GM23248 (cell line): ENCODE measurements around the gene SMTNL2. TPM values are rescaled to one million over a fixed set of nuclear protein-coding genes. Genes with fewer than 3 reads are reported as not detected.

Experiments used
- DNase-seq: peaks from one replicate; pipeline ENCODE4 v3.0.0-alpha.2; 2015
- H2AFZ ChIP-seq: fragments of 200-600 bp; sonication (generic); 2 replicates; pipeline ENCODE4 v1.6.1; 2016; ENCODE audit warnings: antibody characterized with exemption
- H3F3A ChIP-seq: fragments of 200-600 bp; sonication (generic); 2 replicates; pipeline ENCODE4 v1.6.1; 2016; ENCODE audit warnings: mild to moderate bottlenecking, antibody characterized with exemption, mixed run types; ENCODE audit not compliant: insufficient read depth
- H3K27ac ChIP-seq: fragments of 200-600 bp; sonication (generic); 2 replicates; pipeline ENCODE4 v1.5.1; 2016; ENCODE audit warnings: mild to moderate bottlenecking
- H3K27me3 ChIP-seq: fragments of 200-600 bp; sonication (generic); replicated peaks from 2 replicates; pipeline ENCODE4 v1.6.1; 2016; ENCODE audit warnings: mild to moderate bottlenecking; ENCODE audit not compliant: insufficient read depth
- H3K36me3 ChIP-seq: fragments of 200-600 bp; sonication (generic); 2 replicates; pipeline ENCODE4 v1.6.1; 2016; ENCODE audit warnings: low read depth, mild to moderate bottlenecking
- H3K4me1 ChIP-seq: fragments of 200-600 bp; sonication (generic); 2 replicates; pipeline ENCODE4 v1.6.1; 2016; ENCODE audit warnings: mild to moderate bottlenecking; ENCODE audit not compliant: insufficient read depth
- H3K4me2 ChIP-seq: fragments of 200-600 bp; sonication (generic); one replicate; pipeline ENCODE4 v1.6.1; 2016; ENCODE audit warnings: mild to moderate bottlenecking; ENCODE audit not compliant: unreplicated experiment
- H3K4me3 ChIP-seq: fragments of 200-600 bp; sonication (generic); 2 replicates; pipeline ENCODE4 v1.5.1; 2016; ENCODE audit warnings: mild to moderate bottlenecking
- H3K79me2 ChIP-seq: fragments of 200-600 bp; sonication (generic); 2 replicates; pipeline ENCODE4 v1.6.1; 2016; ENCODE audit warnings: mild to moderate bottlenecking; ENCODE audit not compliant: insufficient read depth
- H3K9ac ChIP-seq: fragments of 200-600 bp; sonication (generic); 2 replicates; pipeline ENCODE4 v1.6.1; 2016; ENCODE audit warnings: mild to moderate bottlenecking
- H3K9me2 ChIP-seq: fragments of 200-600 bp; sonication (generic); 2 replicates; pipeline ENCODE4 v1.6.1; 2016; ENCODE audit warnings: mixed run types, mild to moderate bottlenecking, moderate library complexity; ENCODE audit not compliant: insufficient read depth
- H3K9me3 ChIP-seq: fragments of 200-600 bp; sonication (generic); one replicate; pipeline ENCODE4 v1.6.1; 2017; ENCODE audit warnings: low read depth
- H4K20me1 ChIP-seq: fragments of 200-600 bp; sonication (generic); 2 replicates; pipeline ENCODE4 v1.6.0; 2016; ENCODE audit not compliant: insufficient read depth
- EZH2 ChIP-seq: fragments of 200-600 bp; sonication (generic); IDR thresholded peaks from 2 replicates; pipeline ENCODE4 v1.6.1; 2018; ENCODE audit warnings: antibody characterized with exemption, mild to moderate bottlenecking; ENCODE audit not compliant: insufficient read depth, poor library complexity, severe bottlenecking
- EZH2phosphoT487 ChIP-seq: fragments of 200-600 bp; sonication (generic); IDR thresholded peaks from 2 replicates; pipeline ENCODE4 v1.6.1; 2018; ENCODE audit warnings: antibody characterized with exemption, moderate library complexity, mild to moderate bottlenecking, low read depth; ENCODE audit not compliant: insufficient read depth
- WGBS, 2 experiments: methylation state at CpG; one replicate each; pipeline ENCODE4 v1.1.6; 2015 to 2017; ENCODE audit warnings: low lambda C conversion rate in 2 of 2, low coverage in 1 of 2; ENCODE audit errors: missing lambda C conversion rate in 2 of 2; 5-methylcytosine and 5-hydroxymethylcytosine counted together
- in situ Hi-C: fragments of 300-500 bp; cut with MboI; formaldehyde crosslinking; loops from 2 replicates; pipeline ENCODE4 v1.15.0; 2020
- polyA plus RNA-seq: library from polyadenylated mRNA; unstranded; fragments of >200 nt; fragmentation: Nextera tagmentation; extraction: Ambion mirVana; gene quantifications from 2 replicates; pipeline ENCODE4 v1.2.1, GENCODE V29; 2016
- total RNA-seq: library from RNA; depleted of rRNA; stranded (reverse); fragments of >200 nt; shearing (Covaris generic); gene quantifications from 2 replicates; pipeline ENCODE4 v1.2.3, GENCODE V29; 2014

SMTNL2 gene
- total and polyA plus RNA-seq, 2 experiments from 2014 or later = not detected

- WGBS, 2 experiments = 88 to 89% methylated on average over 20 to 24 of the region's 24 CpGs
- H3K79me2 ChIP-seq = peaks cover 24% of the 10 kb centered on the region
- H3F3A ChIP-seq = no peaks in the 10 kb centered on the region
- no peaks in the 10 kb centered on the region for H3K9me3 ChIP-seq
- in situ Hi-C loops = no loop called here
- TF ChIP-seq EZH2phosphoT487 = no peak
- TF ChIP-seq EZH2 = no peak
- no peaks in the 10 kb centered on the region for H4K20me1 ChIP-seq
- no peak overlapping the region for H3K4me2 ChIP-seq
- H2AFZ ChIP-seq = no peak overlapping the region
- no peak overlapping the region for H3K9ac ChIP-seq
- no peak overlapping the region for H3K27ac ChIP-seq
- 0 out of 2 replicates have a peak, but pooled peaks cover under 1% of the 10 kb centered on the region for H3K4me1 ChIP-seq
- no peaks in the 10 kb centered on the region for H3K9me2 ChIP-seq
- no peak for DNase-seq
- H3K36me3 ChIP-seq = peaks cover 24% of the 10 kb centered on the region; the same call in 1 of the 2 replicates
- no peaks in the 10 kb centered on the region for H3K27me3 ChIP-seq
- H3K4me3 ChIP-seq = no peak overlapping the region
These were observed 35.4 kb upstream of the SMTNL2 start for GRCh38 chr17:4548721-4549531.

- in situ Hi-C loops = no loop called here
- H2AFZ ChIP-seq = no peak overlapping the region
- 0 out of 2 replicates have a peak, but pooled peaks cover 2% of the 10 kb centered on the region for H3K4me1 ChIP-seq
- no peak for DNase-seq
- H3K79me2 ChIP-seq = peaks cover 34% of the 10 kb centered on the region
- H3K36me3 ChIP-seq = peaks cover 24% of the 10 kb centered on the region; the same call in 1 of the 2 replicates
- WGBS, 2 experiments = 90 to 94% methylated on average over 24 to 25 of the region's 25 CpGs
- no peak overlapping the region for H3K4me3 ChIP-seq
- no peak overlapping the region for H3K27ac ChIP-seq
- H3K9ac ChIP-seq = no peak overlapping the region
- H3K27me3 ChIP-seq = no peaks in the 10 kb centered on the region
- no peaks in the 10 kb centered on the region for H3K9me3 ChIP-seq
- H3F3A ChIP-seq = no peaks in the 10 kb centered on the region
- no peaks in the 10 kb centered on the region for H4K20me1 ChIP-seq
- TF ChIP-seq EZH2phosphoT487 (no peak), EZH2 (no peak)
- H3K9me2 ChIP-seq = no peaks in the 10 kb centered on the region
- no peak overlapping the region for H3K4me2 ChIP-seq
These were observed 34.4 kb upstream of the SMTNL2 start for GRCh38 chr17:4549781-4550533.

GRCh38 chr17:4550534-4551039 lies 33.7 kb upstream of the SMTNL2 start:
- no peaks in the 10 kb centered on the region for H4K20me1 ChIP-seq
- H3K9me3 ChIP-seq = no peaks in the 10 kb centered on the region
- no peaks in the 10 kb centered on the region for H3F3A ChIP-seq
- H3K36me3 ChIP-seq = peaks cover 24% of the 10 kb centered on the region; the same call in 1 of the 2 replicates
- H3K79me2 ChIP-seq = peaks cover 38% of the 10 kb centered on the region
- no peak overlapping the region for H3K4me3 ChIP-seq
- no peak overlapping the region for H2AFZ ChIP-seq
- H3K4me2 ChIP-seq = no peak overlapping the region
- 0 out of 2 replicates have a peak, but pooled peaks cover 2% of the 10 kb centered on the region for H3K4me1 ChIP-seq
- TF ChIP-seq EZH2 = no peak
- TF ChIP-seq EZH2phosphoT487 = no peak
- no peak for DNase-seq
- WGBS, 2 experiments = 93 to 94% methylated on average over 16 of the region's 16 CpGs
- H3K9ac ChIP-seq = no peak overlapping the region
- in situ Hi-C loops = no loop called here
- H3K9me2 ChIP-seq = no peaks in the 10 kb centered on the region
- no peak overlapping the region for H3K27ac ChIP-seq
- no peaks in the 10 kb centered on the region for H3K27me3 ChIP-seq

GRCh38 chr17:4551141-4551540 lies 33.2 kb upstream of the SMTNL2 start:
- 0 out of 2 replicates have a peak, but pooled peaks cover 2% of the 10 kb centered on the region for H3K4me1 ChIP-seq
- in situ Hi-C loops = no loop called here
- no peak overlapping the region for H3K4me3 ChIP-seq
- H3K9me2 ChIP-seq = no peaks in the 10 kb centered on the region
- WGBS, 2 experiments = 83 to 88% methylated on average over 8 of the region's 8 CpGs
- DNase-seq = peak; percentile 38
- H3K27ac ChIP-seq = no peak overlapping the region
- TF ChIP-seq EZH2phosphoT487 (no peak), EZH2 (no peak)
- peaks cover 39% of the 10 kb centered on the region for H3K79me2 ChIP-seq
- no peaks in the 10 kb centered on the region for H3K27me3 ChIP-seq
- no peaks in the 10 kb centered on the region for H3K9me3 ChIP-seq
- no peak overlapping the region for H3K9ac ChIP-seq
- no peak overlapping the region for H2AFZ ChIP-seq
- no peaks in the 10 kb centered on the region for H3F3A ChIP-seq
- peaks cover 24% of the 10 kb centered on the region; the same call in 1 of the 2 replicates for H3K36me3 ChIP-seq
- no peaks in the 10 kb centered on the region for H4K20me1 ChIP-seq
- H3K4me2 ChIP-seq = no peak overlapping the region
